Measurements from ENCODE around the gene RNU6-9.
"Not testable (repeated sequence)": the region's sequence is repeated elsewhere in the genome, so short reads cannot be mapped to it uniquely, and the experiment has no call there.

The RNU6-9 gene

DNA sequence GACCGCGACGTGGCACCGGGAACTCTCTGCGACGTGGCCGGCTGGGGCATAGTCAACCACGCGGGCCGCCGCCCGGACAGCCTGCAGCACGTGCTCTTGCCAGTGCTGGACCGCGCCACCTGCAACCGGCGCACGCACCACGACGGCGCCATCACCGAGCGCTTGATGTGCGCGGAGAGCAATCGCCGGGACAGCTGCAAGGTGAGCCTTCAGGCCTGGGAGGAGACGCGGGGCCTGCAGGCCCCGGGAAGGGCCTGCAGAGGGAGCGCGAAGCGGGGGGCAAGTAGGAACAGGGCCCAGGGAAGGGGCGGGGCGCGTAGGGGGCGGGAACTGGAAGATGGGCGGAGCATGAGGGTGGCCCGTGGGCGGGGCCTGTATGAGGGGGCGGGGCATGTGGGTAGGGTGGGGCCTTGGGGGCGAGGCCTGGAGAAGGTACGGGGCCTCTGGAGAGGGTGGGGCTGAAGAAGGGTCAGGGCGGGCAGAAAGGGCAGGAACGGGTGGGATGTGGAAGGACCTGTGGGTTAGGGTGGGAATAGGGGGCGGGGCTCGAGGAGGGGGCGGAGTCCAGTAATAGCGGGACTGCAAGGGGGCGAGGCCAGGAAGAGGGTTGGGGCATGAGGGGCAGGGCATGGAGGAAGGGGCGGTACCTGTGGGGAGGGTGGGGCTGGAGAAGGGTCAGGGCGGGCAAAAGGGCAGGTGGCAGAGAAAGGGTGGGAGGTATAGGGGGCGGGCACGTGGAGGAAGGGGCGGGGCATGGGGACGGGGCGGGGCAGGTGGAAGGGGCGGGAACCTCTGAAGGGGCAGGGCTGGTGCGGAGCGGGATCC, 31.3 kb upstream of the RNU6-9 start:
- peak; percentile 50 to 57 for DNase-seq (ENCODE audit: low read depth in 2 of 2)

DNA sequence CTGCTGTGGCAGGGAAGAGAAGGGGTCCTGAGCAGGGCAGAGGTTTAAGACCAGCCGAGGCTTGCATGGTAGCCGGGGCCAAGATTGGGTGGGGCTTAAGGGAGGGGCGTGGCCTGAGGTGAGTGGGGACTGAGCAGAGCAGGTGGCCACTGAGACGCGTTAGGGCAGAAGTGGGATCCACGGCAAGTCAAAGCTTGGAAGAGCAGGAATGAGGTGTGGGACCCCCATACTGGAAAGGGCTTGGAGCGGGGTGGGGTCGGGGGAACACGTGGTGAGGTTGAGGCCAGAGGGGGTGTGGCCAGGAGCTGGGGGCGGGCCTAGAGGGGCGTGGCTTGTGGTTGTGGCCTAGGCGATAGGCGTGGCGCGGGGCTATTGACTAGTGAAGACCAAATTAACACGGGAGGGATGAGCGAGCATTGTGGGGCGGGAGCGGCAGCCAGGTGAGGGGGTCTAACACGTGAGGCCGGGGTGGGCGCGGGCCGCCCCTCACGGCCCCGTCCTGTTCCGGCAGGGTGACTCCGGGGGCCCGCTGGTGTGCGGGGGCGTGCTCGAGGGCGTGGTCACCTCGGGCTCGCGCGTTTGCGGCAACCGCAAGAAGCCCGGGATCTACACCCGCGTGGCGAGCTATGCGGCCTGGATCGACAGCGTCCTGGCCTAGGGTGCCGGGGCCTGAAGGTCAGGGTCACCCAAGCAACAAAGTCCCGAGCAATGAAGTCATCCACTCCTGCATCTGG, 30.5 kb upstream of the RNU6-9 start:
- peak; percentile 58 to 75 for DNase-seq (ENCODE audit: low read depth in 2 of 2)

- no peak for DNase-seq (ENCODE audit: low read depth in 2 of 2)
Observed at GRCh38 chr19:863315-863620, 30.0 kb upstream of the RNU6-9 start.

- no peak for DNase-seq (ENCODE audit: low read depth in 2 of 2)
Observed at GRCh38 chr19:866769-867300, 26.4 kb upstream of the RNU6-9 start.

- DNase-seq (ENCODE audit: low read depth in 2 of 2) = no peak
Observed at GRCh38 chr19:867301-867793, 25.9 kb upstream of the RNU6-9 start.

DNA sequence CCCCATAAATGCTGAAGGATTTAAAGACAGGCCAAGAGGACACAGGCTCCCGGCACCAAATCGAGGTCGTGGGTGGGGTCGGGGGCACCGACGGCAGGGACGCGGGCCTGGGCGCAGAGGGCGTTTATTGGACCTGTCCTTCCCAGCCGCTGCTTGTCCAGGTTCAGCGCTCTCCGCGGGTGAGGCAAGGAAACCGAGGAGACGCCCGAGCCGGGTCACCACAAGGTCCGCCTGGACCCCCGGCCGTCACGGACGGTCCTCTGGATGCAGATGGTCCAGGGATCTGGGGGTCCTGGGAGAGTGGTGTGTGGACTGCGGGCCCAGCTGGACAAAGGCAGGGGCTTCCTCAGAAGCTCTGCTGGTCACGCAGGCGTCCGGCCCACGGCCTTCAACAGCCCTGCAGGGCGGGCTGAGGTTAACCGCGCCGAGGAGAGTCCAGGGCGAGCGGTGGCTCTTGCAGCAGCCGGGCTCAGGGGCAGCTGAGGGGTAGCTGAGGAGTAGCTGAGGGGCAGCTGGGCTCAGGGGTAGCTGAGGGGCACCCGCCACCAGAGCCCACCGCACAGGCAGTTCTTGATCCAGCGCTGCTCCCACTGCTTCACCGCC, 25.3 kb upstream of the RNU6-9 start:
- no peak for DNase-seq (ENCODE audit: low read depth in 2 of 2)

DNA sequence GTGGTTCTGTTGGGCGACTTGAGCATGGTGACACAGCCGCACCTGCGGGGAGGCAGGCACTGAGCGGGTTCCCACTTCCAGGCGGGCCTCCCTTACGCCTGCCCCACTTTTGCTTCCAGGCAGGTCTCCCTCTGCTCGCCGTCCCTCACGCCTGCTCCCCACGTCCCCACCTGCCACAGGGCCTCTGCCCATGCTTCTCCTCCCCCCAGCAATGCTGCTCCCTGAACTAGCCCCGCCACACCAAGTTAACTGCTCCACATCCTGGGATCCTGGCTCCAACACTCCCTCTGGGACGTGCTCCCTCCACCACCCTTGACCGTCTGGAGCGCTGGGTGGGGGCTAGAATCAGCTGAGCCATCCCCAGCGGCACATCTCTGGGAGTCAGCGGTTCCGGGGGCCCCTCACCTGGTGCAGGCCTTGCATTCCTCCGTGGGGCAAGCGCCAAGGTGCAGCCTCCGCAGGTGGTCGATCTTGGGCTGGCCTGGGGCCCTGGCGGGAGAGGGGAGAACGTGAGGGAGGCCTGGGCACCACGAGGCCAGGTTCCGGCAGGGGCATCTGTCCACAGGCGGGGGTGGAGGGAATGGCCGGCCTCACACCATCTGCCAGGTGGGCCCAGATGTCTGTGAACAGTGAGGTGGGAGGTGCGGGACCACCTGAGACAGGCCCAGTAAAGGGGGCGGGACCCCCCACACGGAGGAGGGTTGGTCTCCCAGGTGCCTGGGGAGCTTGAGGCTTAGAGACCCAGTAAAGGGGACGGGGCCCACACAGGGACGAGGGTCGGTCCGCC, 24.6 kb upstream of the RNU6-9 start:
- no peak for DNase-seq (ENCODE audit: low read depth in 2 of 2)

- DNase-seq (ENCODE audit: low read depth in 2 of 2) = no peak
Observed at GRCh38 chr19:869245-870177, 23.8 kb upstream of the RNU6-9 start.

DNA sequence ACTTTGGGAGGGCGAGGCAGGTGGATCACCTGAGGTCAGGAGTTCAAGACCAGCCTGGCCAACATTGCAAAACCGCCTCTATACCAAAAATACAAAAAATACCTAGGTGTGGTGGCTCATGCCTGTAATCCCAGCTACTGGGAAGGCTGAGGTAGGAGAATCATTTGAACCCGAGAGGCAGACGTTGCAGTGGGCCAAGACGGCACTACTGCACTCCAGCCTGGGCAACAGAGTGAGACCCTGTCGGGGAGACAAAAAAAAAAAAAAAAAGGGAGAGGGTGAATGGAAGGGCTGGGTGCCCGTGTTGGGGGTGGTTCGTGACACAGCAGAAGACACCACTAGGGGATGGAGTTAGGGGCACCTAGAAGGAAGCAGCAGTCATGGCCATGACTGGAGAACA, 23.0 kb upstream of the RNU6-9 start:
- no peak for DNase-seq (ENCODE audit: low read depth in 2 of 2)

DNA sequence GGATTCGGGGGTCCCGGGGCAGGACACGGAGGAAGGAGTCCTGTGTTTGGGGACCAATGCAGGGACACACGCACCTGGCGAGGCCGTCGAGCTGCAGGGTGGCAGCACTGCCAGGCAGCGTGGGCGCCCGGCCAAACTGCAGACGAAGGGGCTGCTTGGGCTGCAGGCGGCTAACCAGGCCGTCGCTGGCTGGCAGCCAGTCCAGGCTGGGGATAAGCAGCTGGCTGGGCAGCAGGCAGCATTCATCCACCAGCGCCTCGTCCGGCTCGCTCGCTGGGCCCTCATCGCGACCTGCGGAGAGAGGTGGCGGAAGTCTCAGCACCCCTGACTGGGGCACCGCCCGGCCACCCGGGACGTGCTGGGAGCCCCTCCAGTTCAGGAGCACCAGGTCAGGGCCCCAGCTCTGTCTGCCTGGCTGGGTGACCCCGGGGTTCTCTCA, 22.3 kb upstream of the RNU6-9 start:
- DNase-seq (ENCODE audit: low read depth in 2 of 2) = no peak

DNA sequence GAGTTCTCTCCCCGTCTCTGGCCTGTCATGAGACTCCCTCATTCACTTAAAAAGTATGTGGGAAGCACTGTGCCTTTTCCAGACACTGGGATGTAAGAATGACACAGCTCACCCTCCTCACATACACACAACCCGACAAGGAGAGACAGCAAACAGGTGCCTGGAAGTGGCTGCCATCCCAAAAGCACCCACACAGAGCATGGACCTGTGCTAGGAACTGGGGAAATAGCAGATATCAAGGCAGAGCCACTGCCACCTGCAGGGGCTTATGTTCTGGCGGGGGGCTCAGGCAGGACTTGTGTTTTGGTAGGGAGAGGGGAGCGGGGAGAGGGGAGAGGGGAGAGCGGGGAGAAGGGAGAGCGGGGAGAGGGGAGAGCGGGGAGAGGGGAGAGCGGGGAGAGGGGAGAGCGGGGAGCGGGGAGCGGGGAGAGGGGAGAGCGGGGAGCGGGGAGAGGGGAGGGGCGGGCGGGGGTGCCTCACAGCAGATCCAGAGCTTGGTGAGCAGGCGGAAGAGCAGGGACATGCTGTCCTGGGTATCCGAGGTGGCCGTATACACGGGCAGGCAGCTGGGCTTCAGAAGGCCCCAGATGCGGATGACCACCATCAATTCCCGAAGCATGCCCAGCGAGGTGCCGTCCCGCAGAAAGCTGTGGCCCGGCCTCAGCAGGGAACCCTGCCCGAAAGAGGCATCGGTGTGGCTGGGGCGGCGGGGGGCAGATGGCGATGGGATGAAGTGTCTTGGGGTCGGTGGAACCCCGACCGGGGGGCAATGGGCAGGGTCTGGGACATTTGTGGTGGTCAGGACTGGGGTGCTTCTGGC, 21.6 kb upstream of the RNU6-9 start:
- DNase-seq (ENCODE audit: low read depth in 2 of 2) = no peak

DNA sequence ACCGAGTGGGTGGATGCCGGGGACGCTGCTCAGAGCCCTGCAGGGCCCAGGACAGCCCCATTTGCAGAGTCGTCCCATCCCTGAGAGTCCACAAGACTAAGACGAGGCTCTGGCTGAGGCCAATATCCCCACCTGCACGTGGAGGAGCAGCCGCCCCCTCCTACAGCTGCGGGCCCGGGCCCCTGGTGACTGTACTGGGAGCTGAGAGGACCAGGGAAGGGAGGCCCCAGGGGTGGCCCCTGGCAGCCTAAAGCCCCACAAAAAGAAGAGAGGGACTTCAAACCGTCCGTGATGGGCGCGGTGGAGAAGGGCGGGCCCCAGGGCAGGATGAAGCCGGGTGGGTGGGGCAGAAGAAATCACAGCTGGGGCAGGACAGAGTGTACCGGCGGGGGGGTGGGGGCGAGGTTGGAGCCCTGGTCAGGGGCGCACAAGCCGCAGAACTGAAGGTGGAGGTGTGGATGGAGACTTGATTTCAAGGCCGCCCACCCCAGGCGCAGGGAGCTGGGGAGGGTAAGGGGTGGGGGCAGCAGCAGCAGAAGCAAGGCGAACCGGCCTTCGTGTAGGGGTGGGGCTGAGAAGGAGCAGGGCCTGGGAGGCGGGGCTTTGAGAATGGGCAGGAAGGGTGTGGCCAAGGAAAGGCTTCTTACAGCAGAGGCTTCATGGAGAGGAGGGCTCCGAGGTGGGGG, 20.9 kb upstream of the RNU6-9 start:
- peak; percentile 65 for DNase-seq (ENCODE audit: low read depth in 2 of 2)

DNA sequence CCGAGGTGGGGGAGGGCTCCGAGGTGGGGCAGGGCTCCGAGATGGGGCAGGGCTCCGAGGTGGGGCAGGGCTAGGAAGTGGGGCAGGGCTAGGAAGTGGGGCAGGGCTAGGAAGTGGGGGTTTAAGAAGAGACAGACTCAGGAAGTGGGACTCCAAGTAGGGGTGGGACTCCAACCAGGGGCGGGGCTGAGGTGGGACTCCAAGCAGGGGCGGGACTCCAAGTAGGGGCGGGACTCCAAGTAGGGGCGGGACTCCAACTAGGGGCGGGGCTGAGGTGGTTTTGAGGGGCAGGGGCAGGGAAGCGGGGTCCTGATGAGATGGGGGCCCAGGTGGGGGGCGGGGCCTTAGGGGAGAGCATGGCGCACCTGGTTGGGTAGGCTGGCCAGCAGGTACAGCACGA, 20.2 kb upstream of the RNU6-9 start:
- peak; percentile 38 to 41 for DNase-seq (ENCODE audit: low read depth in 2 of 2)

GRCh38 chr19:873561-874041, 19.7 kb upstream of the RNU6-9 start:
- DNase-seq (ENCODE audit: low read depth in 2 of 2) = no peak

DNA sequence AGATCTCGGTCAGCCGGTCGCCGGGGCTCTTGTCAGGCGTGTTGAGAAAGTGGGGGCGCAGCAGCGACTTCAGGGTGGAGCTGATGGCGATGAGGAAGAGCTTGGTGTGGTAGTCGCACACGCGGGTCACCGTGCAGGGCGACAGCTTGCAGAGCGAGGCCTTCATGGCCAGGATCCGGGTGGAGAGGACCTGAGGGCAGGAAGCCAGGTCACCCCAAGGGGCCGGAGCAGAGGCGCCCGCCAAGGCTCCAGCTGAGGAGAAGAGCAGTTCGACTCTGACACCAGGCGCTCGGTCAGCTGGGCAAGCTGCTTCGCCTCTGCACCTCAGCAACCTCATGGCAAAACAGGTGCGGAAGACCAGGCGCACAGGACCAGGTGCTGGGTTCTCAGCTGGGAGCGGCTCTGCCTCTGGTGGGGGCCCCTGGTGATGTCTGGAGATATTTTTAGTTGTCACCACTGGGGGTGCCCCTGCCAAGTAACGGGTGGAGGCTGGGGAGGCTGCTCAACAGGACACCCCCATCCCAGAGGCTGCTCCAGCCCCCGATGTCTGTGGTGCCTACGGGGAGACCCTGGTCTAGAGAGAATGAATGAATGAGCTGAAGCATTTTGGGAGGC, 17.9 kb upstream of the RNU6-9 start:
- no peak for DNase-seq (ENCODE audit: low read depth in 2 of 2)

- DNase-seq (ENCODE audit: low read depth in 2 of 2) = no peak
Observed at GRCh38 chr19:876089-876488, 17.2 kb upstream of the RNU6-9 start.

- no peak for DNase-seq (ENCODE audit: low read depth in 2 of 2)
Observed at GRCh38 chr19:876780-877314, 16.4 kb upstream of the RNU6-9 start.

DNA sequence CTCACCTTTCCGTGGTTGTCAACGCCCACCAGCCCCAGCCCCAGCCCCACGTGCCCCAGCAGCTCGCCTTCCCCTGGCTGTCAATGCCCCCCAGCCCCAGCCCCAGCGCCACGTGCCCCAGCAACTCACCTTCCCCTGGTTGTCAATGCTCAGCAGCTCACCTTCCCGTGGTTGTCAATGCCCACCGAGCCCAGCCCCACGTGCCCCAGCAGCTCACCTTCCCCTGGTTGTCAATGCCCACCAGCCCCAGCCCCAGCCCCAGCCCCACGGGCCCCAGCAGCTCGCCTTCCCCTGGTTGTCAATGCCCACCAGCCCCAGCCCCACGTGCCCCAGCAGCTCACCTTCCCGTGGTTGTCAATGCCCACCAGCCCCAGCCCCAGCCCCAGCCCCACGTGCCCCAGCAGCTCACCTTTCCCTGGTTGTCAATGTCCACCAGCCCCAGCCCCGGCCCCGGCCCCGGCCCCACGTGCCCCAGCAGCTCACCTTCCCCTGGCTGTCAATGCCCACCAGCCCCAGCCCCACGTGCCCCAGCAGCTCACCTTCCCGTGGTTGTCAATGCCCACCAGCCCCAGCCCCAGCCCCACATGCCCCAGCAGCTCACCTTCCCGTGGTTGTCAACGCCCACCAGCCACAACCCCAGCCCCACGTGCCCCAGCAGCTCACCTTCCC, 15.2 kb upstream of the RNU6-9 start:
- DNase-seq (ENCODE audit: low read depth in 2 of 2) = not testable (repeated sequence)
